ENCODE results near the gene FTO.

FTO gene

DNA sequence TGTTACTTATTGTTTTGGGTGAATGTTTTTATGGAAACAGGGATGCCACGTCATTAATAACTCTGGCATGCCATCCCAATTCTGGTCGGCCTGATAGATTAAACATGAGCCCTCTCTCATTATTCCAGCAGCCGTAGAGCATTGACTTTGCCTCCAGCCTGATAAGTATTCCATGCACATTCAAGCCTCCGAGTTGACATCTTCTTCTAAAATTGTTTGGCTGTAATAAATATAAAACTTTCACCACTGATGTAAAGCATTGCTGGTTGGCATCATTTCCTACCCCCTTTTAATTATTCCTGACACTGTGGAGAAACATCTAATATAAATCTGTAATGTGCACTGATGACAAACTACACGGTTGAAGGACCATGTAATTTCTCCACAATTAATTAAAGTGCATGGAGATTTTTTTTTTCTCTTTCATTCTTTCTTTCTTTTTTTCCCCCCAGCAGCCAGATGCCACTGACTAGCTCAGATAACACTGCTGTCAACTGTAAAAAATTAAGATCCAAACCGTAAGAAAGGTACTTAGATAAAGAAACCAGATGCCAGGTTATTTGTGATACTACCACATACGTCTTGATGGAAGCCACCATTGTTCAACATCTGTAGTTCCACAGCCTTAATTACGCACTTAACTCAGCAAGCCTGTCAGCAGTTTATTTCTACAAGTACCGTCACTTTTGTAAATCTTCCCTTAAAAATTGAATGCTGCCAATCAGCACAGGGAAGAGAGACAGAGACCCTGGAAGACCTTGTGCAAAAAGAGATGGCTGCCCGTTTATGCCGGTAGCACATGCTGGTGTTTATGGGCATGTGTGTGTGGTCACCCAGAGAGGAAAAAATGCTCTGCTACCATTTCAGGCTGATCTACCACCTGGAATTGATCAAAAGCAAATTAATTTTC, 344.9 kb downstream of the FTO start:
- no peak overlapping the region for H3K9ac ChIP-seq (ENCODE audit: low read length)

GRCh38 chr16:54049591-54050458, 345.9 kb downstream of the FTO start:
- no peak overlapping the region for H3K4me3 ChIP-seq (ENCODE audit: insufficient read depth, low read length, poor library complexity, severe bottlenecking)
- no peaks in the 10 kb centered on the region for H3F3A ChIP-seq (ENCODE audit: insufficient read depth)
- no peak overlapping the region for H3K4me2 ChIP-seq (ENCODE audit: low read depth, low read length, poor library complexity, severe bottlenecking)
- no peaks in the 10 kb centered on the region for H3K9me3 ChIP-seq (ENCODE audit: insufficient read depth, low read length)
- no peaks in the 10 kb centered on the region for H3K36me3 ChIP-seq (ENCODE audit: low read length)
- no peaks in the 10 kb centered on the region for H3K27me3 ChIP-seq (ENCODE audit: low read length)
- no peak for TF ChIP-seq EZH2phosphoT487 (conservative IDR thresholded peaks at IDR 0.05; ENCODE audit: low read length)
- TF ChIP-seq, protein P1, sequence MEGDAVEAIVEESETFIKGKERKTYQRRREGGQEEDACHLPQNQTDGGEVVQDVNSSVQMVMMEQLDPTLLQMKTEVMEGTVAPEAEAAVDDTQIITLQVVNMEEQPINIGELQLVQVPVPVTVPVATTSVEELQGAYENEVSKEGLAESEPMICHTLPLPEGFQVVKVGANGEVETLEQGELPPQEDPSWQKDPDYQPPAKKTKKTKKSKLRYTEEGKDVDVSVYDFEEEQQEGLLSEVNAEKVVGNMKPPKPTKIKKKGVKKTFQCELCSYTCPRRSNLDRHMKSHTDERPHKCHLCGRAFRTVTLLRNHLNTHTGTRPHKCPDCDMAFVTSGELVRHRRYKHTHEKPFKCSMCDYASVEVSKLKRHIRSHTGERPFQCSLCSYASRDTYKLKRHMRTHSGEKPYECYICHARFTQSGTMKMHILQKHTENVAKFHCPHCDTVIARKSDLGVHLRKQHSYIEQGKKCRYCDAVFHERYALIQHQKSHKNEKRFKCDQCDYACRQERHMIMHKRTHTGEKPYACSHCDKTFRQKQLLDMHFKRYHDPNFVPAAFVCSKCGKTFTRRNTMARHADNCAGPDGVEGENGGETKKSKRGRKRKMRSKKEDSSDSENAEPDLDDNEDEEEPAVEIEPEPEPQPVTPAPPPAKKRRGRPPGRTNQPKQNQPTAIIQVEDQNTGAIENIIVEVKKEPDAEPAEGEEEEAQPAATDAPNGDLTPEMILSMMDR (IDR thresholded peaks at IDR 0.05; ENCODE audit: insufficient read depth, low read length, poor library complexity, severe bottlenecking) = no peak
- H3K79me2 ChIP-seq (ENCODE audit: insufficient read depth, low read length) = no peaks in the 10 kb centered on the region
- H3K9ac ChIP-seq (ENCODE audit: low read length) = no peak overlapping the region
- no peaks in the 10 kb centered on the region for H3K9me2 ChIP-seq (replicated peaks; ENCODE audit: insufficient read depth, low read length)
- no peak overlapping the region for H2AFZ ChIP-seq (ENCODE audit: low read depth, low read length, severe bottlenecking)
- no peak overlapping the region for H3K27ac ChIP-seq (ENCODE audit: low read depth, low read length)
- no peaks in the 10 kb centered on the region for H4K20me1 ChIP-seq (ENCODE audit: low read depth, low read length)

More for the DNA sequence above, 344.9 kb downstream of the FTO start:
- no peaks in the 10 kb centered on the region for H4K20me1 ChIP-seq (ENCODE audit: low read depth, low read length)
- TF ChIP-seq, protein P1 (IDR thresholded peaks at IDR 0.05; ENCODE audit: insufficient read depth, low read length, poor library complexity, severe bottlenecking) = no peak
- no peak for TF ChIP-seq EZH2phosphoT487 (conservative IDR thresholded peaks at IDR 0.05; ENCODE audit: low read length)
- H3K27me3 ChIP-seq (ENCODE audit: low read length) = no peaks in the 10 kb centered on the region
- no peak overlapping the region for H2AFZ ChIP-seq (ENCODE audit: low read depth, low read length, severe bottlenecking)
- H3K4me3 ChIP-seq (ENCODE audit: insufficient read depth, low read length, poor library complexity, severe bottlenecking) = no peak overlapping the region
- no peaks in the 10 kb centered on the region for H3K36me3 ChIP-seq (ENCODE audit: low read length)
- H3K9me2 ChIP-seq (replicated peaks; ENCODE audit: insufficient read depth, low read length) = no peaks in the 10 kb centered on the region
- H3K27ac ChIP-seq (ENCODE audit: low read depth, low read length) = no peak overlapping the region
- H3K79me2 ChIP-seq (ENCODE audit: insufficient read depth, low read length) = no peaks in the 10 kb centered on the region
- H3K9me3 ChIP-seq (ENCODE audit: insufficient read depth, low read length) = no peaks in the 10 kb centered on the region
- H3F3A ChIP-seq (ENCODE audit: insufficient read depth) = no peaks in the 10 kb centered on the region
- H3K4me2 ChIP-seq (ENCODE audit: low read depth, low read length, poor library complexity, severe bottlenecking) = no peak overlapping the region

- TF ChIP-seq, protein P1 (IDR thresholded peaks at IDR 0.05; ENCODE audit: insufficient read depth, low read length, poor library complexity, severe bottlenecking) = no peak
- TF ChIP-seq EZH2phosphoT487 (conservative IDR thresholded peaks at IDR 0.05; ENCODE audit: low read length) = no peak
- H3K36me3 ChIP-seq (ENCODE audit: low read length) = no peaks in the 10 kb centered on the region
- no peak overlapping the region for H2AFZ ChIP-seq (ENCODE audit: low read depth, low read length, severe bottlenecking)
- no peak overlapping the region for H3K9ac ChIP-seq (ENCODE audit: low read length)
- no peaks in the 10 kb centered on the region for H4K20me1 ChIP-seq (ENCODE audit: low read depth, low read length)
- no peaks in the 10 kb centered on the region for H3K9me2 ChIP-seq (replicated peaks; ENCODE audit: insufficient read depth, low read length)
- H3K27me3 ChIP-seq (ENCODE audit: low read length) = no peaks in the 10 kb centered on the region
- no peaks in the 10 kb centered on the region for H3K9me3 ChIP-seq (ENCODE audit: insufficient read depth, low read length)
- no peak overlapping the region for H3K27ac ChIP-seq (ENCODE audit: low read depth, low read length)
- H3K4me3 ChIP-seq (ENCODE audit: insufficient read depth, low read length, poor library complexity, severe bottlenecking) = no peak overlapping the region
- H3K79me2 ChIP-seq (ENCODE audit: insufficient read depth, low read length) = no peaks in the 10 kb centered on the region
- H3F3A ChIP-seq (ENCODE audit: insufficient read depth) = no peaks in the 10 kb centered on the region
- no peak overlapping the region for H3K4me2 ChIP-seq (ENCODE audit: low read depth, low read length, poor library complexity, severe bottlenecking)
These were observed 346.7 kb downstream of the FTO start for GRCh38 chr16:54050459-54051210.
